Measurements from ENCODE around the gene ZNF385B.

The ZNF385B gene

DNA sequence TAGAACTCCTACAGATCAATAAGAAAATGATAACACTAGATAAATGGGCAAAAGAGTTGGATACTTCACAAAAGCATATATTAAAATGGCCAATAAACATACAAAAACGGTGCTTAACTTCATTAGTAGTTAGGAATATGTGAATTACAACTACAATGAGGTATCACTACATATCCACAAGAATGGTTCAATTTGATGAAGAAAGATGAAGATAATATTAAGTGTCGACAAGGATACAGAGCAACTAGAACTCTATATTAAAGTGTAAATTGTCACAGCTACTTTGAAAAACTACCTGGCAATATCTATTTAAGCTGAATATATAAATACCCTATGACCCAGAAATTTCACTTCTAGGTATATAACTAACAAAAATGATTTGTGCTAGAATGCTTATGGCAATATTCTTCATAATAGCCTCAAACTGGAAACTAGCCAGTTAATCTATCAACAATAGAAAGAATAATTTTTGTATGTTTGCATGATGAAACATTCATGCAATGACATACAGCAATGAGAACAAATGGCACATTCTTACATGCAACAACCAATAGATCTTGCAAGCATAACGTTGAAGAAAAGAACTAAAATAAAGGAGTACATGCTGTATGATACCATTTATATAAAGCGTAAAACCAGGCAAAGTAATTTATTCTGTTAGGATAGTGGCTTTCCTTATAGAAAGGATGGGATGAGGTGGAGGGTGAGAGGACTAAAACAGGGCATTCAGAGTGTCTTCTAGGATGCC, 306.6 kb downstream of the ZNF385B start:
- DNase-seq (ENCODE audit: low read depth in 2 of 2) = no peak

DNA sequence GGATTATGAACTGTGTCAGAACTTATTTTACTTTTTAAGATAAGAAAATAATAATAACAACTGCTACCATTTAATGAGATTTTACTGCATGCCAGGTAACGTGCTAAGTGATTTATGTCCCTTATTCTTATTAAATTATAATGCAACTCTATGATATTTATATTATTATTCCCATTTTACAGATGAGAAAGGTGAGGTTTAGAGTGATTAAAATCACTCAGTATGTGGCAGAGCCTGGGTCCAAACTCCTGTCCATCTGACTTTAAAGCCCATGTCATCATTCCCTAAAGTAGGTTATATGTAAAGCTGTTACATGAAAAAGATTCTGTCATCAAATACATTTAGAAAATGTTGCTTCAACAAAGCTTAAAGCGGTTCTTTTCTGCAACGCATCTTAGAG, 308.0 kb downstream of the ZNF385B start:
- no peak for DNase-seq (ENCODE audit: low read depth in 2 of 2)

DNA sequence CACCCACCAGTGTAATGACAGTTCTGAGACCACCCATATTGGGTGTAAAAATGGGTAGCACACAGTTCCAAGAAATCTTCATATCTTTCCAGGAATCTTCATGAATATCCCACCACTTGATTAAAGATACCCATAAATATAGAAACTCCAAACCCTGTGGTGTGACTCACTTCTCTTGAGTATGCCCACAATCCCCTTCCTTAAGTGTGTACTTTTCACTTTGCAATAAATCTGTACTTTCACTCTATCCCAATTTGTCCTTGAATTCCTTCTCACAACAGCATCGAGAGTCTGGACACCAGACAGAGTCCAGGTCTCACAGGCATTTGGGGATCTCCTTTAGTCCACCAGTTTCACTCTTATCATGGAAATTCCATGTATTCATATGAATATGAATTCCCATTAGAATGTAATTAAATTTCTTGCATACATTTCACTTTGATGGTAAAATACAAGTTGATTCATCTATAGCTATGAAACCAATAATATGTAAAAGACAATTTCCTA, 309.8 kb downstream of the ZNF385B start:
- DNase-seq (ENCODE audit: low read depth in 2 of 2) = no peak

DNA sequence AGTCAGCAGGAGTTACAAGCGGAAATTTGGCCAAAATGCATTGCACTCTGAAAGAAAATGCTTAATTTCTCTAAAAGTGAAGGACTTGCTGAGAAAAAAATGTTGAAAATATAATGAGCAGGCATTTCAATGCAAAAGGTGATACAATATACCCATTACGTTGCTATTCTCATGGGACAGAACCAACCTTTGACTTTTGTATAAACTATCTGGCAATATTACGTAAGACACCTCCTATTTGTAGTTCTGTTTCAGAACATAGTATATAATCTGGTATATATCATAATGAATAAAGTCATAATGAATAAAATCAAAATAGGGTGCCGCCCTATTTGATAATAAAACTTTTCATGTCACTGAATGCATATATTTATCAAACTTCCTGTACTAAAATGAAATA, 310.6 kb downstream of the ZNF385B start:
- DNase-seq (ENCODE audit: low read depth in 2 of 2) = no peak

DNA sequence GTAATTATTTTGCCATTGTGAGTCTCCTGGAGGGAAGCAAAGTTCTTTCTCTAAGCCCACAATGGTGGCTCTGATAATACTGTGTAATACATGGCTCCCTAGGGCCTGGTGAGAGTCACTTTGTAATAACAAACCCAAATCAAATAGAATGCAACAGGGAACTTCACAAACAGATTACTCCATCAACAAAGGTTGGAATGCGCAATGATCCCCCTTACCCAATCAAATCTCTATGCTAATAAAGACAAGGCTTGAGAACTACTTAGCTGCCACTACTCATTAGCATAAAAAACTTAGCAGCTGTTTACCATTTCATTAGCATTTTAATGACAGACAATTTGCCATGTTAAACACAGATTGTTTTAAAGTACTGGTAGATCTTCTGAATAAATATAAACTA, 311.2 kb downstream of the ZNF385B start:
- DNase-seq (ENCODE audit: low read depth in 2 of 2) = no peak

DNA sequence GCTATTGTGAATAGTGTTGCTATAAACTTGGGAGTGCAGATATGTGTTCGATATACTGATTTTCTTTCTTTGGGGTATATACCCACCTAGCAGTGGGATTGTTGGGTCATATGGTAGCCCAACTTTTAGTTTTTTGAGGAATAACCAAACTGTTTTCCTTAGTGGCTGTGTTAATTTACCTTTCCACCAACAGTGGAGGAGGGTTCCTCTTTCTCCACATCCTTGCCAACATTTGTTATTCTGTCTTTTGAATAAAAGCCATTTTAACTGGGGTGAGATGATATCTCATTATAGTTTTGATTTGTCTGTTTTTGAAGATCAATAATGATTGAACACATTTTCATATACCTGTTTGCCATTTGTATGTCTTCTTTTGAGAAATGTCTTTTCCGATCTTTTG, 314.8 kb downstream of the ZNF385B start:
- no peak for DNase-seq (ENCODE audit: low read depth in 2 of 2)

DNA sequence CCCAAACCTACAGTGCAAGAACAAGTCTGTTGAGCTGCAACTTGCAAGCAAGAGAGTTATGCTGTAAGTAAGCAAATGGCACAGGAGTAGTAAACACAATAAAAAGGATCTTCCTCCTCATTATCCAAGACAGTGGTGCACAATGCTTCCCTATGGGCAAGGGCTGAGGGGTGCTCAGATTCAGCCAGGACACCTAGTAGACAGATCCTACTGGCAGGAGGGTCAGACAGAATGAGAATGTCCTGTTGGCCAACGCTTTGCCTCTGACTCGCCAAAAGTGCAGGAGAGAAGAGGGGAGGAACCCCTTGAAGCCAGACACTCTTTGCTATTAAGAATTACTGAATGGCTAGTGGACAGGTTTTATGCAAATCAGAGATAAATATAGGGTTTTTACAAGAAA, 316.4 kb downstream of the ZNF385B start:
- DNase-seq (ENCODE audit: low read depth in 2 of 2) = no peak

DNA sequence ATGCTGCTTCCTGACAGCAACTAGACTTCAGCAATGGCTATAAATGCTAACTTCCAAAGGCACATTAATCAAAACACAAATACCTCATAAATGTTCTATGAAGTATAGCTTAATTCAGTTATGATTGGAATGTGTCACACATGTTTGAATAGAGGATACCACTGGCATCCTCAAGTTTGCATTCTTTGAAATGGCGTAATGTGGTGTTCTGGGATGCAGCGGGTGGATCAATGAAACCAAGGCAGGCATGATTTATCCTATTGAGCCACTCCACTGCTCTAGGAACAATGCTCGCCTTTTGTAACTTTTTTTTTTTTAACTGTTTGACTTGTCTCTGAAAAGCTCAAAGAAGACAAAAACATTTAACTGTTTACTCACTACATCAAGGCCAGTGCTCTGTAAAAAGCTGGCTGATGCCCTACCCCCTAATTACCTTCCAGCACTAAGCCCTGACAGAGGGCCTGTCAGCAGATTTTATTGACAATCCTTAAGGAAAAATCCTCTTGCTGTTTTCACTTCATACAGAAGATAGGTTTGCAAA, 318.0 kb downstream of the ZNF385B start:
- DNase-seq (ENCODE audit: low read depth in 2 of 2) = peak; percentile 58 to 65

DNA sequence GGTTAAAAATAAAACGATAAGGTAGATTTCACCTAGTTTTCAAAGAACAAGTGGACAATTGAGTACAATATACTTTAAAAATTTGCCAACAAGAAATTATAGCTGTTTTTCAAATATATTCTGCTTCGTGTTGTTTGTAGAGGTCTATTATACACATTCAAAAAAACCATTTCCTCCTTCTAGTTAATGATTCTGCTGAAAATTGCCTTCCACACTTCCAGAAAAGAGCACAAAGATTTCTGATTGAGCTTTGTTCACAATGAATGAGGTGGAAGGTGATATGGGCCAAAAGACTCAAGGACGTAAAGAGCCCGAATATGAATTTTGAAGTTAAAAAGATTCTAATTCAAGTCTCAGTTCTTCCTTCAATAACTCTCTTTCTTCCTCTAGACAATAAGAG, 319.8 kb downstream of the ZNF385B start:
- no peak for DNase-seq (ENCODE audit: low read depth in 2 of 2)

DNA sequence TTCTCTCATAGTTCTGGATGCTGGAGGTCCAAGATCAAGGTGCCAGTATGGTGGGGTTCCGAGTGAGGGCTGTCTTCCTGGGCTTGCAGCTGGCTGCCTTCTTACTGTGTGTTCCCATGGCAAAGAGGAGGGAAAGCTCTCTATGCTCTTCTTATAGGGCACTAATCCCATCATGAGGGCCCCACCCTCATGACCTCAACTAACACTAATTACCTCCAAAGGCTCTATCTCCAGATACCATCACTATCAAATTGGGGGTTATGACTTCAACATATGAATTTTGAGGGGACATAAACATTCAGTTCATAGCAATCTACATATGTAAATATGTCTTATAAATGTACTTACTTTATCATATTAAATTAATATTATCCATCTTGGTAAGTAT, 322.3 kb downstream of the ZNF385B start:
- no peak for DNase-seq (ENCODE audit: low read depth in 2 of 2)

DNA sequence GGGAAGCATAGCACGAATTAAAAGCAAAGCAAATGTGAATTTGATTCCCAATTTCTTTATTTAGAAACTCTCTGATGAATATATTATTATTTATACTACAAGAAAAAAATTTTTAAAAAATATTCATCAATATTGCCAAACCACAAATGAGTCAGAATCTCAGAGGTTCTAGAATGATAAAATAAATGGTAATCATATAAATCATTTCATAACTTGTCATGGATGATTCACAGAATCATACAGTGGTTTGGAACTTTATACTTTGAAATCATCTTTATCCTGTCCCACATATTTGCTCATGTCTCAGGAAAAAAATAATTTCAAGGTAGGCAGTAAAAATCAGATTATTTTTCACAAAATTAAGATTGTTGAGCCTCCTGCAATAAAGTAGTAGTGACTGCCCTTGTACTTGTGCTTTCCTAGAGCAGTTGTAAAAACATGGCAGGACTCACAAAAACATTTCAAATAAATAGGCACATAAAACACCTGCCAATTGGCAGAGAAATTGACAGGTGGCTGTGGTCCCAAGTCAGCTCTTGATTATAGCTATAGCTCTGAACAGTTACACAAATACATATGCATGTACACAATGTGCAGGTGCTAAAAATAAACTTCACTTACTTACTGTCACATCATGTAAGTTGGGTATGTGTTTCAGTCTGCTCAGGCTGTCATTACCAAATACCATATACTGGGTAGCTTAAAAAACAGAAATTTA, 322.8 kb downstream of the ZNF385B start:
- DNase-seq (ENCODE audit: low read depth in 2 of 2) = peak; percentile 20 to 22

DNA sequence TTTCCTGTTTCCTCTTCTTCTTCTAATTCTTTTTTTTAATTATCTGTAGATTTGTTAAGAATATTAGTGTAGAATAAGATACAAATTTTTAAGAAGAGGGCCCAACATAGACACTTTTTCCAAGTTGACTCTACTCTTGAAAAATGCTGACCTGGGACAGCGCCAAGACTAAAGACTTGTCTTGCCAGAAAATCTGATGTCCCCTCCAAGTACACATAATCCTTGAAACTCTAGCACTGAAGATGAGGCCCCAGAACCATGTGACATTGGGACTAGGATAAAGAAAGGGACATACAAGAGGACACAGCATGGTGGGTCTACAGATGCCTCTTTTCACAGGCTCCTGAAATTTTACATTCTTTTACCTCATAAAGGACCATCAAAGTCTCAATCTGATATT, 325.2 kb downstream of the ZNF385B start:
- no peak for DNase-seq (ENCODE audit: low read depth in 2 of 2)

DNA sequence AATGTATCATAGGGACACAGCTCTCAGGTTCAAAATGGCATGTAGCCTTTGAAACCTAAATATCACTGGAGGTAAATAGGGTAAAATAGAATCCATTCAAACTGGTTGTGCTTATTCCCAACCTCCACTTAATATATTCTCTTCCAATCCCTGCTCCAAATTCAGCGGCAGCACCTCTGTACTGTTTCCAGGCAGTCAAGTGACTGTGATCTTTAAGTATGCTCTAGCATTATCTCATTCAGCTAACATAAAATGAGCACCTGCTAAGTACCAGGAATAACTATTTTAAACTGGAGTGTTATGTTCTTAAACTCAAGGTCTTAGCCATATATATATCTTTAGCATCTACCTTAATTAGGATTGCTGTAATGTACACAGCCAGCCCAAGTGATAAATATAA, 327.5 kb downstream of the ZNF385B start:
- no peak for DNase-seq (ENCODE audit: low read depth in 2 of 2)

DNA sequence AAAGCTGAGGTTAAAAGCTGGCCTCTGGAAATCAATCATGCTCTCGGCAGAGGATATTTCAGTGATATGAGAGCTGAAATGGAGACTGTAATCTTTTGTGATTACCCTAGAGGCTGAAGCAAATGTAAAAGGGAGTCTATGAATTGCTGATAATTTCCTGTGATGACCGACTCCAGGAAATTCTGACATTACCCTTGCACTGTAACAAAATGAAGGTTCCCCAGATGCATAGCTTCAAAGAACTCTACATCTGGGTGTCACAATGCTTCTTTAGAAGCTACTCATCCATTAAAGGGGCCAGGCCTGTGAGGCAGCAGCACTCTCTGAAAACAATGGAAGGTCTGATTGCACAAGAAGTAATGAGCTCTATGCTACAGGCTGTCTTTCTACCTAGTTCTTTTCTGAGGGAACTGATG, 328.5 kb downstream of the ZNF385B start:
- no peak for DNase-seq (ENCODE audit: low read depth in 2 of 2)

DNA sequence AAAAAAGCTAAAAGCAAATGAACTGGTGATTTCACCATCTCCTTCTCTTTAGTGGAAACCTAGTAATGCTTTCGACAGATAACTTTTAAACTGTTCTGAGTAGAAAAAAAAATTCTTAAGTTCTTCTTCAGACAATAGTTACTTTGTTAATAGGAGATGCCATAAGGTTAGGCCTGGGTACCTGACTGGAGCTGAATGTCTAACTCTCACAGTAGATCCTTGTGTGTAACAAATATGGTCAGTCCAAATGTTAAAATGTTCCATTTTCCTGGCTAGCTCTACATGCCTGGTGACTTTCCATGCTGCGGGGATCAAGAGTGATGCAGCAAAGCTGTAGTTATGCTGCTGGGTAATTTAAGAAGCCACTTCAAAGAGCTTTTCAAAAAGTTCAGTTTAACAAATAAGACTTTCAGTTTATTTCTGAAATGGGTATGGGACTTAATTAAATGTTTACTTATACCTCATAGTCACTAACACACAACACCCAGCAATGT, 332.8 kb downstream of the ZNF385B start:
- no peak for DNase-seq (ENCODE audit: low read depth in 2 of 2)

DNA sequence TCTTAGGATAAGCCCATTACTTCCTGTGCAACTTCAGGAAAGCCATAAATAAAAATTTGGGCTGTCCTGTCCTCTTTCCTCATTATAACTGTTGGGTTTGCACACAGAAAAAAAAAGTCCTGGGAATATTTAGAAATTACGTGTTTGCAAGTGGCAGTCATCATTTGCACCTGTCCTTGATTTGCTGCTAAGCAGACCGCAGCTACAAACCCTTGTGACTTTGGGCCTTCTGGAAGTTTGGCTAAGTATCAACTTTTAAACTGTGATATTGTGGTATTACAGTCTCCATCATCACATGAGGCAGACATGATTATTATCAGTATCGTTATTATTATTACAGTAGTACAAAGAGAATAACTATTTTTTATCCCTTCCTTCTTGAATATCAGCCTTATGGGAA, 336.1 kb downstream of the ZNF385B start:
- no peak for DNase-seq (ENCODE audit: low read depth in 2 of 2)

DNA sequence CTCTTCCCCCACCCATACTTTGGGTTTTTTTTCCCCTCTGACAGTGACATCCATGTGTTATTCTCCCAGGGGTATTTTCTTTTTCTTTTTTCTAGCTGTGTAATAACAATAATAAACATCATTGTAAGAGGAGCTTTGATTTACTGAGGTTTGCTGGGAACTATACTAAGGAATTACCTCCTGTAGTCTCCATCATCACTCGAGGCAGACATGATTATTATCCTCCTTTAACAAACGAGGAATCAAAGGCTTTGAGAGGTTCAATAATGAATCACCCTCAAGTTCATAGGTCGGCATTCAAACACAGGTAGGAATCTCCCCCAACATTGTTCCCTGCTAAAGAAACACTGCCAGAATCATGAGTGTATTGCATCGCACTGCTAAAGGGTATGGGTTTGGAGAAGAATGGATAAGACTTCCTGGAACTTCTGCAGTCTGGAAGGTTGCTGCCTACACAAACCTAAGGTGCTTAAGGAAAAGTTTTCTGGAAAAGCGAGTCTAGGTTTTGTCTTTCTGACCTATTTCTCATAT, 336.5 kb downstream of the ZNF385B start:
- DNase-seq (ENCODE audit: low read depth in 2 of 2) = no peak

DNA sequence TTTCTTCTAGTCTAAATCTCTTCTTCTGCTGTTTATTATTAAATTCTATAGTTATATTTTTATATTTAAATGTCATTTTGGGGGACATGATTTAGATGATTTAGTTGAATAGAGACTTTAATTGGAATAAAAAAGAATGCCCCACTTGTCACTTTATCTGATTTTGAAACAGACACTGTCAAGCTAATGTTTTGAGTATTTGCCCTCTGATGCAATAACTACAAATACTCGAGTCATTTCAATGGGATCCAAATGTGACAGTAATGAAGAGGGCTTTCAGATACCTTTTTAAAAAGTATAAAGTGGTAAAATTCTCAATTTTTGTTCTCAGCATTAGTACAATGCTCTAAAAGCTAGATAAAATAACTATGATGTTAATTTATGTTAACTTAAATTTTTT, 339.5 kb downstream of the ZNF385B start:
- DNase-seq (ENCODE audit: low read depth in 2 of 2) = no peak

DNA sequence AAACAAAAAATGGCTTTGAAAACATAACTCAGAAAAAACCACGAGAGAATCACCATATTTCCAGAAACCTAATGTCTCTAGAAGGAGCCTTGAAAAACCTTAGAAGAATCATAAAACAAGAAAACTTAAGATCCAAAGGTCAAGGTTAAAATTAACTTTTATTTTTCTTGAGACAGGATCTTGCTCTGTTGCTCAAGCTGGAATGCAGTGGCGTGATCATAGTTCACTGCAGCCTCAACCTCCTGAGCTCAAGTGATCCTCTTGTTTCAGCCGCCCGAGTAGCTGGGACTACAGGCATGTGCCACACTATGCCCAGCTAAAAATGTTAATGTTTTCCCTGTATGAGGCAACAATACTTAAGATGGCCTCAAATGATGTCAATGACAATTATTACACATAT, 342.6 kb downstream of the ZNF385B start:
- DNase-seq (ENCODE audit: low read depth in 2 of 2) = no peak

DNA sequence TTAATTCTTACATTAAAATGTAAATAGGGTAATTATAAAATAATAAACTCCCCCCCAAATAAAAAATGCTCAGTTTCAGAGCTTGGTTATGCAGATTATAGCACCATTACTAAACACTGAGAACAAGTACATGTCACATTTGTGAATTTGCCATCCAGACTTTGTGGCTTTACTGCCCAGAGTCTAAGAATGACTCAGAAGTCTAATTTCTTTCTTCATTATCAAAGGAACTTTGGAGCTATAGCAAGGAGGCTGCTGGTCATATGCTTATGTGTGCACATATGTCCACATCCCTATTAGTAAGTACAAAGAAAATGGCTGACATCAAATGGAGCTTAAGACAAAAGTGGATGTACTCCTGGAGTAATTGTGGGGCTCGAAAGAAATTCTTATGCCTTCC, 348.2 kb downstream of the ZNF385B start:
- DNase-seq (ENCODE audit: low read depth in 2 of 2) = no peak

DNA sequence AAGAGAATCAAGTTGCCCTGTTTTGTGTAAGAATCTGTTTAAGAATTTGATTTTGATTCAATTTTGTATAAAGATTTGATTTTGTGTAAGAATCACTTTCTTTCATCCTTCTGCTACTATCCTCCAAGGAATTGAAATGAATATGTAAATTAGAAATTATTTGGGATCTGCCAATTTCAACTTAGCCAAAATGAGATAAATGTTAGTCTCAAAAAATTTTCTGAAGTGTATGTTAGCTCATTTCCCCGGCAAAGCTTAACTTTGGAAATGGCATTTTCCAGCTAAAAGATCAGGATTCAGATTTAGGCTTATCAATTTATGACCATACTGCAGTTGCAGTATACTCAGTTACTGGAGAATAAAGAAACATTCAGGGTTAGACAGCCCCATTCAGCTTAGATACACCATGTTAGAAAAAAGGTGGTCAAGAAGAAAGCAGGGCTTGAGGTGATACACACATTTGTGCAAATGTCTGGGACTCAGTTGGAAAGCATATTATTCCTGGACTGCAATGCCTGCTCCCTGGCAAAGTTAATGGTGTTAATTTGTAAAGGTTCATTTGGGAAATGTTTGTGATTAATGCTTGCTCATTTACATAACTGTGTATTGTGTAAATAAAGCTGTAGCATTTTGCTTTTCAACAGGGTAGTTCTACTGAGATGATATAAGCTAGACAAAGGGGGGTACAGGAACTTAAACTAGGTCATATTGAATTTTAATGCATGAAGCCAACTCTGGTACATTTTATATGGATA, 349.0 kb downstream of the ZNF385B start:
- no peak for DNase-seq (ENCODE audit: low read depth in 2 of 2)
